GM20000 (cell line): Measurements from ENCODE around the gene VASN.

Experiments
- DNase-seq: peaks from one replicate; pipeline ENCODE4 v3.0.0; 2012; ENCODE audit warnings: low spot score
- TF ChIP-seq, protein P1 (sequence below): IDR thresholded peaks from 2 replicates; pipeline ENCODE4 v1.5.1; 2012; ENCODE audit warnings: mild to moderate bottlenecking, control low read depth; ENCODE audit errors: extremely low read depth, missing control alignments

Gene VASN

DNA sequence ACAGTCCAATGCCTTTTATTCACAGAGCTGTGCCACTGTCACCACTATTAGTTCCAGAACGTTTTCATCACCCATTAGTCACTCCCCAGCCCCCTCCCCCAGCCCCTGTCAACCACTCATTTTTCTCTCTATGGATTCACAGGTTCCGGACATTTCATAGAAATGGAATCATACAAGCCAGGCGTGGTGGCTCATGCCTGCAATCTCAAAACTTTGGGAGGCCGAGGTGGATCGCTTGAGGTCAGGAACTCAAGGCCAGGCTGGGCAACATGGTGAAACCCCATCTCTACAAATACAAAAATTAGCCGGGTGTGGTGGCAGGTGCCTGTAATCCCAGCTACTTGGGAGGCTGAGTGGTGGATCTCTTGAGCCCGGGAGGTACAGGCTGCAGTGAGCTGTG, 19.8 kb upstream of the VASN start:
- TF ChIP-seq, protein P1, sequence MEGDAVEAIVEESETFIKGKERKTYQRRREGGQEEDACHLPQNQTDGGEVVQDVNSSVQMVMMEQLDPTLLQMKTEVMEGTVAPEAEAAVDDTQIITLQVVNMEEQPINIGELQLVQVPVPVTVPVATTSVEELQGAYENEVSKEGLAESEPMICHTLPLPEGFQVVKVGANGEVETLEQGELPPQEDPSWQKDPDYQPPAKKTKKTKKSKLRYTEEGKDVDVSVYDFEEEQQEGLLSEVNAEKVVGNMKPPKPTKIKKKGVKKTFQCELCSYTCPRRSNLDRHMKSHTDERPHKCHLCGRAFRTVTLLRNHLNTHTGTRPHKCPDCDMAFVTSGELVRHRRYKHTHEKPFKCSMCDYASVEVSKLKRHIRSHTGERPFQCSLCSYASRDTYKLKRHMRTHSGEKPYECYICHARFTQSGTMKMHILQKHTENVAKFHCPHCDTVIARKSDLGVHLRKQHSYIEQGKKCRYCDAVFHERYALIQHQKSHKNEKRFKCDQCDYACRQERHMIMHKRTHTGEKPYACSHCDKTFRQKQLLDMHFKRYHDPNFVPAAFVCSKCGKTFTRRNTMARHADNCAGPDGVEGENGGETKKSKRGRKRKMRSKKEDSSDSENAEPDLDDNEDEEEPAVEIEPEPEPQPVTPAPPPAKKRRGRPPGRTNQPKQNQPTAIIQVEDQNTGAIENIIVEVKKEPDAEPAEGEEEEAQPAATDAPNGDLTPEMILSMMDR = no peak
- DNase-seq = no peak

DNA sequence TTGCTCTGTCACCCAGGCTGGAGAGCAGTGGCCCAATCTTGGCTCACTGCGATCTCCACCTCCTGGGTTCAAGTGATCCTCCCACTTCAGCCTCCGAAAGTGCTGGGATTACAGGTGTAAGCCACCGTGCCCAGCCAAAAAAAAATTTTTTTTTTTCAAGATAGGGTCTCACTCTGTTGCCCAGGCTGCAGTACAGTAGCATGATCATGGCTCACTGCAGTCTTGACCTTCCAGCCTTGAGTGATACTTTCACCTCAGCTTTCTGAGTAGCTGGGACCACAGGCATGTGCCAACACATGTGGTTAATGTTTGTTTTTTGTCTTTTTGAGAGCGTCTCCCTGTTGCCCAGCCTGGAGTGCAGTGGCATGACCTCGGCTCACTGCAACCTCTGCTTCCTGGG, 18.8 kb upstream of the VASN start:
- TF ChIP-seq, protein P1 = no peak
- no peak for DNase-seq

DNA sequence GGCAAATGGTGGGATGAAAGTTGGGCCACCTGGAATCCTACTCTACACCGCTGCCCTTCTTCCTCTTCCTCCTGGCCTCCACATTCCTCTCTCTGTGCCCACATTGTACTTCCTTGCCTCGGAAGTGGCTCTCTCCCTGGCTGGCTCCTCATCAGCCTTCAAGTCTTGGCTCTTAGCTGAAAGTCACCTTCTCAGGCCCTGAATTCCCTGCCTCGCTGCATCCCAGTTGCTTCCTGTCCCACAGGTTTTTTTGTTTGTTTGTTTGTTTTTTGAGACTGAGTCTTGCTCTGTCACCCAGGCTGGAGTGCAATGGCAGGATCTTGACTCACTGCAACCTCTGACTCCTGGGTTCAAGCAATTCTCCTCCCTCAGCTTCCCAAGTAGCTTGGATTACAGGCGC, 18.0 kb upstream of the VASN start:
- TF ChIP-seq, protein P1 = no peak
- DNase-seq = no peak

DNA sequence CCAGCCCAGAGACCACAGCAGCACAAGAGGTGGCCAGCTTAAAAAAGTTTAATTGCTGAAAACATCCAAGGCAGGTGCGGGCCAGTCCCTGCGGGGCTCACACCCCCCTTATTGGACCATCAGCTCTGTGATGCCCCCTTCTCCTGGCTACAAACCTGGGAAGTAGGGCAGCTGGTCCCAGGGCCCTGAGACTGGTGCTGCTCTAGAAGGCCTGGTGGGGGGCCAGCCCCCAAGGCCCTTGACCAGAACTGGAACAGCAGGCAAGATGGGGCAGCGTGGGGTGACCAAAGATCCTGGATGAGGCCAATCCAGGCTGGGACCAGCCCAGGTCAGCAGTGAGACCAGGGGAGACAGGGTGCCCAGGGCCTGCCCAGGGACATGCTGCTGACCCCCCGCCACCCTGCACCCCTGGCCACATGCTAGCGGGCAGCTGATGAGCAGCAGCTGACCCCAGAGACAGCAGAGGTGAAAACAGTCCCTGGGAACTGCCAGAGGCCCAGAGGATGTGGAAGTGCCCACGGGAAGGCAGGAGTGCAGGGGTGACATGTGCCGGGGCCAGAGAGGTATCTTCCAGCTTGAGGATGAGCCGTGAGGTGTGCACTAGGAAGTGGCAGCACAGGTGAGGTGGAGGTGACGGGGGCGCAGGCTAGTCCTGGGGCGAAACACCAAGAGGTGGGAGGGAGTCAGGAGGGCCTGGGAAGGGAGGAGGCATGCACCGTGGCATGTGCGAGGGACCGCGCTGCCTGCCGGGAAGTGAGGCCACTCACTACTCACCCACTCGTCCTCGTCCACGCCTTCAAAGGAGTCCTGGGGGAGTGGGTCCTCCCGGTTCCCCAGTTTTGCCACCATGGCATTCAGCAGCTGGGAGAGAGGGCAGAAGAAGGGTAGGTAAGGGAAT, 16.9 kb upstream of the VASN start:
- TF ChIP-seq, protein P1 = no peak

DNA sequence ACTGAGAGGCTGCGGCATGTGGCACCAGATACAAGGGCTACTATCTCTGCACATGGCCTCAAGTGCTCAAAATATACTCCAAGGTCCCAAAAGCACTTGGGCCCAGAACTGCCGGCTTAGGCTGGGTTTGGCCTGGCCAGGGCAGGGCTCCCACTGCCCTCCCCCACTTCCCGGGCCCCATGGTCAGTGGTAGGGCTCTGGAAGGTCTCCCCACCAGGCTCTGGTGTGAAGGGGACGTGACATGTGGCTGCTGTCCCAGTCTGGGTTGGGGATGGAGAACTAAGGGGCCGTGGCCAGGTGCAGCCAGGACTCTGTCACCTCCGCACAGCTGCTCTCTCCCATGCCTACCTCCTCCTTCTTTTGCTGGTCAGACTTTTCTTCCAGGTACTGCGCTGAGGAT, 14.8 kb upstream of the VASN start:
- TF ChIP-seq, protein P1 = no peak

More for the DNA sequence above, 16.9 kb upstream of the VASN start:
- DNase-seq = no peak

DNA sequence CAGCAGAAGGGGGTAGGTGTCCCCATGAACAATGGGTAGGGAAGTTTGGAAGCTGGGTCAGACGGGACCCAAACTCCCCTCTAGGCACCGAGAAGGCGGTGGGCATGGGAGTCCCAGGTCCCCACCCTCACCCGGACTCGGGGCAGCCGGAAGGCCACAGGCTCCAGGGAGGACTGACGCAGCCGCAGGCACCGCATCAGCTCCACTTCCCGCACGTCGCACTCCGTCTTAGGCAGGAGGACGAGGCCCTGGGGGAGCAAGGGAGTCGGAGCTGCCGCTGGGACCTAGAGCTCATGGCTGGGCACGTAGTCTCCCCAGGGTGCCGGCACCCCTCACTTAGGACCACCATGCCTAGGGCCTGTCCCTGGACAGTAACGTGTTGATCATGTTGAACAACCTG, 13.4 kb upstream of the VASN start:
- TF ChIP-seq, protein P1 = no peak
- DNase-seq = no peak

More for the DNA sequence above, 14.8 kb upstream of the VASN start:
- DNase-seq = no peak

DNA sequence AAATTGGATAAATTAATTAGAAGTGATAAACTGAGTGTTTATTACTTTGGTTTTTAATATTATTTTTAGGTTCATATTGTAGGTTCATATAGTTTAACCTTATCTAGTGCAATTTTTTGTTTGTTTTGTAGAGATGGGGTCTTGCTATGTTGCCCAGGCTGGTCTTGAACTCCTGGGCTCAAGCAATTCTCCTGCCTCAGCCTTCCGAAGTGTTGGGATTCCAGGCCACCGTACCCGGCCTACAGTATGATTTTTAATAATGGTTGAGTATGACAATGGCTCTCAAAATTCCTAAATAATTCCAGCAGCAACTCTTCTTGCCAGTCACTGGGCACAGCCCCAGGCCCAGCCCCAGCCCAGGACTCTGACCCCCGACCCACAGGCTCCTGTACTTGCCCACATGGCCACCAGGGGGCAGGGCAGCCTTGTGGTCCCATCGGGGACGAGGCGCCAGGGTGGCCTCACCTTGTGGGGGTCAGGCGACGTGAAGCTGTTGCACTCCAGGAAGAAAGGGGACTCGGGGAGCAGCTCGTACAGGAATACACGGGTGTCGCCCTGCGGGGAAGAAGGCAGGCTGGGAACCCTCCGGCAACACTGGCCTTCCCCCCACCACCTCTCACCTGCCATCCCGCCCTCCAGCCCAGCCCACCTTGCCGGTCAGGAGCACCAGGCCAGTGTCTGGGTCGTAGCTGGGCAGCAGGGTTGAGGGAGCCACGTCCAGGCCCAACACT, 12.7 kb upstream of the VASN start:
- DNase-seq = peak; percentile 76
- TF ChIP-seq, protein P1 = peak; percentile 88
